HEK293 (cell line): Measurements from ENCODE around the gene FAM200C.
A peak's percentile ranks its signal among the peaks of the same experiment; 100 is the strongest.

Experiments used
- CTCF ChIA-PET: fragments of 350-600 bp; formaldehyde crosslinking; extraction: SDS; loops from one replicate; lab custom pipeline; 2021; ENCODE audit warnings: antibody characterized with exemption; lab: Yijun Ruan, JAX
- POLR2A ChIA-PET: fragments of 300-600 bp; formaldehyde crosslinking; extraction: SDS; loops from one replicate; lab custom pipeline; 2020; ENCODE audit warnings: antibody characterized with exemption, inconsistent platforms; lab: Yijun Ruan, JAX
- H3K27ac ChIP-seq: fragments of 200-500 bp; sonication (Bioruptor generic); 2 replicates; pipeline ENCODE4 v1.5.1; 2014; ENCODE audit warnings: low read depth, low read length, control low read depth, inconsistent platforms; ENCODE audit errors: extremely low read depth
- H3K36me3 ChIP-seq, 2 experiments: fragments of 200-500 bp in 1 of 2; sonication (Bioruptor generic) in 1 of 2; 1 replicate in 1 of 2; 2 replicates in 1 of 2; pipeline ENCODE4 v1.5.1; 2014 to 2017; ENCODE audit warnings: inconsistent platforms in 2 of 2, low read length in 2 of 2; ENCODE audit not compliant: control insufficient read depth in 2 of 2, insufficient read depth in 1 of 2
- H3K4me1 ChIP-seq: fragments of 200-500 bp; sonication (Bioruptor generic); 2 replicates; pipeline ENCODE4 v1.5.1; 2014; ENCODE audit warnings: mild to moderate bottlenecking, low read length, inconsistent platforms; ENCODE audit not compliant: control insufficient read depth, insufficient read depth
- H3K4me3 ChIP-seq: 2 replicates; pipeline ENCODE4 v1.5.1; 2011; ENCODE audit warnings: low read depth, mild to moderate bottlenecking, control low read depth, low read length, moderate library complexity
- H3K9me3 ChIP-seq: fragments of 200-500 bp; sonication (Bioruptor generic); 2 replicates; pipeline ENCODE4 v1.5.1; 2014; ENCODE audit warnings: low read depth, low read length, inconsistent platforms; ENCODE audit not compliant: control insufficient read depth, insufficient read depth
- GFI1B ChIP-seq: fragments of 450-650 bp; formaldehyde crosslinking; IDR thresholded peaks from 2 replicates; pipeline ENCODE4 v1.5.1; 2016; ENCODE audit warnings: missing biosample characterization, missing genetic modification characterization
- HOXA7 ChIP-seq: sonication (generic); formaldehyde crosslinking; IDR thresholded peaks from 2 replicates; pipeline ENCODE4 v1.8.1; 2022; ENCODE audit warnings: missing genetic modification reagents, borderline replicate concordance
- KLF16 ChIP-seq: fragments of 450-650 bp; formaldehyde crosslinking; IDR thresholded peaks from 2 replicates; pipeline ENCODE4 v1.5.1; 2017; ENCODE audit warnings: missing biosample characterization, missing genetic modification characterization
- KLF7 ChIP-seq: fragments of 450-650 bp; formaldehyde crosslinking; IDR thresholded peaks from 2 replicates; pipeline ENCODE4 v1.5.1; 2016; ENCODE audit warnings: missing biosample characterization, missing genetic modification characterization, borderline replicate concordance
- KLF9 ChIP-seq: fragments of 450-650 bp; formaldehyde crosslinking; IDR thresholded peaks from 2 replicates; pipeline ENCODE4 v1.5.1; 2016; ENCODE audit warnings: missing biosample characterization, missing genetic modification characterization, low read depth
- REST ChIP-seq: fragments of 450-650 bp; formaldehyde crosslinking; IDR thresholded peaks from 2 replicates; pipeline ENCODE4 v1.5.1; 2016; ENCODE audit warnings: missing biosample characterization, missing genetic modification characterization
- SCRT1 ChIP-seq: fragments of 450-650 bp; formaldehyde crosslinking; IDR thresholded peaks from 2 replicates; pipeline ENCODE4 v1.5.1; 2016; ENCODE audit warnings: missing biosample characterization, missing genetic modification characterization, borderline replicate concordance
- SCRT2 ChIP-seq: fragments of 450-650 bp; formaldehyde crosslinking; IDR thresholded peaks from 2 replicates; pipeline ENCODE4 v1.5.1; 2016; ENCODE audit warnings: missing biosample characterization, missing genetic modification characterization
- SETDB1 ChIP-seq: IDR thresholded peaks from one replicate; pipeline ENCODE4 v1.6.1; 2017; ENCODE audit warnings: mild to moderate bottlenecking, low read length, moderate library complexity, mixed read lengths; ENCODE audit not compliant: insufficient read length
- ZBTB10 ChIP-seq: fragments of 450-650 bp; formaldehyde crosslinking; IDR thresholded peaks from 2 replicates; pipeline ENCODE4 v1.5.1; 2016; ENCODE audit warnings: missing biosample characterization, missing genetic modification characterization
- ZBTB17 ChIP-seq: fragments of 450-650 bp; formaldehyde crosslinking; IDR thresholded peaks from 2 replicates; pipeline ENCODE4 v1.5.1; 2016; ENCODE audit warnings: missing biosample characterization, missing genetic modification characterization
- ZEB2 ChIP-seq: fragments of 450-650 bp; formaldehyde crosslinking; IDR thresholded peaks from 2 replicates; pipeline ENCODE4 v1.5.1; 2016; ENCODE audit warnings: missing biosample characterization, missing genetic modification characterization
- ZNF133 ChIP-seq: fragments of 450-650 bp; formaldehyde crosslinking; IDR thresholded peaks from 2 replicates; pipeline ENCODE4 v1.5.1; 2016; ENCODE audit warnings: missing biosample characterization, missing genetic modification characterization
- ZNF16 ChIP-seq: fragments of 450-650 bp; formaldehyde crosslinking; IDR thresholded peaks from 2 replicates; pipeline ENCODE4 v1.5.1; 2016; ENCODE audit warnings: low read depth, missing biosample characterization, missing genetic modification characterization
- ZNF19 ChIP-seq: fragments of 450-650 bp; formaldehyde crosslinking; IDR thresholded peaks from 2 replicates; pipeline ENCODE4; 2016; ENCODE audit warnings: missing biosample characterization, missing genetic modification characterization, low read depth
- ZNF239 ChIP-seq: fragments of 450-650 bp; formaldehyde crosslinking; IDR thresholded peaks from 2 replicates; pipeline ENCODE4 v1.5.1; 2016; ENCODE audit warnings: missing biosample characterization, missing genetic modification characterization
- ZNF292 ChIP-seq: fragments of 450-650 bp; formaldehyde crosslinking; IDR thresholded peaks from 2 replicates; pipeline ENCODE4 v1.5.1; 2016; ENCODE audit warnings: low read depth, missing biosample characterization, missing genetic modification characterization, borderline replicate concordance
- ZNF37A ChIP-seq: fragments of 450-650 bp; IDR thresholded peaks from 2 replicates; pipeline ENCODE4 v1.5.1; 2018; ENCODE audit warnings: missing biosample characterization, missing genetic modification characterization
- ZNF391 ChIP-seq: fragments of 450-650 bp; formaldehyde crosslinking; IDR thresholded peaks from 2 replicates; pipeline ENCODE4 v1.5.1; 2016; ENCODE audit warnings: low read depth, missing biosample characterization, missing genetic modification characterization, borderline replicate concordance
- ZNF423 ChIP-seq: fragments of 450-650 bp; formaldehyde crosslinking; IDR thresholded peaks from 2 replicates; pipeline ENCODE4 v1.5.1; 2016; ENCODE audit warnings: missing biosample characterization, missing genetic modification characterization
- ZNF48 ChIP-seq: fragments of 450-650 bp; formaldehyde crosslinking; IDR thresholded peaks from 2 replicates; pipeline ENCODE4 v1.5.1; 2016; ENCODE audit warnings: missing biosample characterization, missing genetic modification characterization
- ZNF510 ChIP-seq: fragments of 450-650 bp; formaldehyde crosslinking; IDR thresholded peaks from 2 replicates; pipeline ENCODE4 v1.5.1; 2018; ENCODE audit warnings: mild to moderate bottlenecking, missing genetic modification characterization, missing biosample characterization; ENCODE audit not compliant: insufficient replicate concordance
- ZNF626 ChIP-seq: fragments of 450-650 bp; sonication (Bioruptor Pico); formaldehyde crosslinking; IDR thresholded peaks from 2 replicates; pipeline ENCODE4 v1.5.1; 2018; ENCODE audit warnings: missing biosample characterization, missing genetic modification characterization, inconsistent platforms
- ZNF658 ChIP-seq: fragments of 450-650 bp; formaldehyde crosslinking; IDR thresholded peaks from 2 replicates; pipeline ENCODE4; 2016; ENCODE audit warnings: missing biosample characterization, missing genetic modification characterization
- ZSCAN23 ChIP-seq: fragments of 450-650 bp; formaldehyde crosslinking; IDR thresholded peaks from 2 replicates; pipeline ENCODE4 v1.5.1; 2016; ENCODE audit warnings: missing biosample characterization, missing genetic modification characterization
- TF ChIP-seq, protein P1 (sequence below): fragments of 450-650 bp; formaldehyde crosslinking; IDR thresholded peaks from 2 replicates; pipeline ENCODE4 v1.5.1; 2016; ENCODE audit warnings: missing biosample characterization, missing genetic modification characterization
- TF ChIP-seq, protein P2 (sequence below): fragments of 450-650 bp; formaldehyde crosslinking; IDR thresholded peaks from 2 replicates; pipeline ENCODE4 v1.5.1; 2017; ENCODE audit warnings: missing biosample characterization, missing genetic modification characterization
- TF ChIP-seq, protein P3 (sequence below): fragments of 450-650 bp; formaldehyde crosslinking; IDR thresholded peaks from 2 replicates; pipeline ENCODE4 v1.5.1; 2016; ENCODE audit warnings: missing biosample characterization, missing genetic modification characterization, borderline replicate concordance

Gene FAM200C

DNA sequence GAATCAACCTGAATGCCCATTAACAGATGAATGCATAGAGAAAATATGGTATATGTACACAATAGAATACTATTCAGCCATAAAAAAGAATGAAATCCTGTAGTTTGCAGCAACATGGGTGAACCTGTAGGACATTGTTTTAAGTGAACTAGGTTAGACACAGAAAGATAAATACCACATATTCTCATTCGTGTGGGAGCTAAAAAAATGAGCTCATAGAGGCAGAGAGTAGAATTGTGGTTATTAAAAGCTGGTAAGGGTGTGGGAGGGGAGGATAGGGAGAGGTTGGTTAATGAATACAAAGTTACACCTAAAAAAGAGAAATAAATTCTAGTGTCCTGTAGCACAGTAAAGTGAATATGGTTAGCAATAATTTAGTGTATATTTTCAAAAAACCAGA lies 45.3 kb upstream of the FAM200C start:
- ChIA-PET POLR2A (no interaction called here), CTCF (no interaction called here)
- no peaks in the 10 kb centered on the region for H3K9me3 ChIP-seq
- no peaks in the 10 kb centered on the region for H3K36me3 ChIP-seq
- H3K4me1 ChIP-seq = no peaks in the 10 kb centered on the region
- H3K27ac ChIP-seq = no peak overlapping the region
- TF ChIP-seq ZBTB10 (tag by site-specific recombination) (no peak), SETDB1 (no peak), ZNF37A (tag by site-specific recombination) (no peak), KLF9 (tag by site-specific recombination) (no peak), ZNF391 (no peak), ZEB2 (no peak), ZNF626 (tag by site-specific recombination) (no peak), KLF16 (tag by site-specific recombination) (no peak), KLF7 (no peak), ZNF292 (tag by site-specific recombination) (no peak), GFI1B (tag by site-specific recombination) (no peak), ZNF239 (tag by site-specific recombination) (no peak), ZNF16 (no peak), ZNF19 (no peak), ZNF48 (no peak), ZBTB17 (tag by site-specific recombination) (no peak), ZNF423 (no peak)
- TF ChIP-seq, protein P1, sequence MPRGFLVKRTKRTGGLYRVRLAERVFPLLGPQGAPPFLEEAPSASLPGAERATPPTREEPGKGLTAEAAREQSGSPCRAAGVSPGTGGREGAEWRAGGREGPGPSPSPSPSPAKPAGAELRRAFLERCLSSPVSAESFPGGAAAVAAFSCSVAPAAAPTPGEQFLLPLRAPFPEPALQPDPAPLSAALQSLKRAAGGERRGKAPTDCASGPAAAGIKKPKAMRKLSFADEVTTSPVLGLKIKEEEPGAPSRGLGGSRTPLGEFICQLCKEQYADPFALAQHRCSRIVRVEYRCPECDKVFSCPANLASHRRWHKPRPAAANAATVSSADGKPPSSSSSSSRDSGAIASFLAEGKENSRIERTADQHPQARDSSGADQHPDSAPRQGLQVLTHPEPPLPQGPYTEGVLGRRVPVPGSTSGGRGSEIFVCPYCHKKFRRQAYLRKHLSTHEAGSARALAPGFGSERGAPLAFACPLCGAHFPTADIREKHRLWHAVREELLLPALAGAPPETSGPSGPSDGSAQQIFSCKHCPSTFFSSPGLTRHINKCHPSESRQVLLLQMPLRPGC (tag by site-specific recombination) = no peak
- TF ChIP-seq, protein P2, sequence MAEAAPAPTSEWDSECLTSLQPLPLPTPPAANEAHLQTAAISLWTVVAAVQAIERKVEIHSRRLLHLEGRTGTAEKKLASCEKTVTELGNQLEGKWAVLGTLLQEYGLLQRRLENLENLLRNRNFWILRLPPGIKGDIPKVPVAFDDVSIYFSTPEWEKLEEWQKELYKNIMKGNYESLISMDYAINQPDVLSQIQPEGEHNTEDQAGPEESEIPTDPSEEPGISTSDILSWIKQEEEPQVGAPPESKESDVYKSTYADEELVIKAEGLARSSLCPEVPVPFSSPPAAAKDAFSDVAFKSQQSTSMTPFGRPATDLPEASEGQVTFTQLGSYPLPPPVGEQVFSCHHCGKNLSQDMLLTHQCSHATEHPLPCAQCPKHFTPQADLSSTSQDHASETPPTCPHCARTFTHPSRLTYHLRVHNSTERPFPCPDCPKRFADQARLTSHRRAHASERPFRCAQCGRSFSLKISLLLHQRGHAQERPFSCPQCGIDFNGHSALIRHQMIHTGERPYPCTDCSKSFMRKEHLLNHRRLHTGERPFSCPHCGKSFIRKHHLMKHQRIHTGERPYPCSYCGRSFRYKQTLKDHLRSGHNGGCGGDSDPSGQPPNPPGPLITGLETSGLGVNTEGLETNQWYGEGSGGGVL (tag by site-specific recombination) = no peak
- H3K4me3 ChIP-seq = no peak overlapping the region

DNA sequence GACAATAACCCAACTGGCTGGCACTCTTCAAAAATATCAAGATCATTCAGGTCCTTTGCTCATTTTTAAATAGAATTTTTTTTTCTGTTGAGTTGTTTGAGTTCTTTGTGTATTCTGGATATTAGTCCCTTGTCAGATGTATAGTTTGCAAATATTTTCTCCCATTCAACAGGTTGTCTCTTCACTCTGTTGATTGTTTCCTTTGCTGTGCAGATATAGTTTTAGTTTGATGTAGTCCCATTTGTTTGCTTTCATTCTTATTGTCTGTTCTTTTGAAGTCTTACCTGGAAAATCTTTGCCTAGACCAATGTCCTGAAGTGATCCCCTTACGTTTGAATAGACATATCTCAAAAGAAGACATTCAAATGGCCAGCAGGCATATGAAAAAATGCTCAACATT lies 44.6 kb upstream of the FAM200C start:
- CTCF ChIA-PET = interaction anchor here (0.9 kb wide), 1 partner anchor 38 kb away, joined by 3 read pairs; no protein-coding TSS in a partner anchor
- Histone ChIP-seq H3K27ac (no peak overlapping the region), H3K4me3 (no peak overlapping the region), H3K4me1 (no peaks in the 10 kb centered on the region), H3K9me3 (no peaks in the 10 kb centered on the region), H3K36me3 (no peaks in the 10 kb centered on the region)
- POLR2A ChIA-PET = no interaction called here
- peak; percentile 70; the same call in 1 of the 2 replicates for TF ChIP-seq SCRT1 (tag by site-specific recombination)
- TF ChIP-seq ZNF658 (tag by site-specific recombination) = no peak
- no peak for TF ChIP-seq HOXA7 (CRISPR knock-in tag)
- peak; percentile 83 for TF ChIP-seq SCRT2
- no peak for TF ChIP-seq ZSCAN23 (tag by site-specific recombination)
- no peak for TF ChIP-seq REST
- TF ChIP-seq, protein P3, sequence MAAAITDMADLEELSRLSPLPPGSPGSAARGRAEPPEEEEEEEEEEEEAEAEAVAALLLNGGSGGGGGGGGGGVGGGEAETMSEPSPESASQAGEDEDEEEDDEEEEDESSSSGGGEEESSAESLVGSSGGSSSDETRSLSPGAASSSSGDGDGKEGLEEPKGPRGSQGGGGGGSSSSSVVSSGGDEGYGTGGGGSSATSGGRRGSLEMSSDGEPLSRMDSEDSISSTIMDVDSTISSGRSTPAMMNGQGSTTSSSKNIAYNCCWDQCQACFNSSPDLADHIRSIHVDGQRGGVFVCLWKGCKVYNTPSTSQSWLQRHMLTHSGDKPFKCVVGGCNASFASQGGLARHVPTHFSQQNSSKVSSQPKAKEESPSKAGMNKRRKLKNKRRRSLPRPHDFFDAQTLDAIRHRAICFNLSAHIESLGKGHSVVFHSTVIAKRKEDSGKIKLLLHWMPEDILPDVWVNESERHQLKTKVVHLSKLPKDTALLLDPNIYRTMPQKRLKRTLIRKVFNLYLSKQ = no peak
- no peak for TF ChIP-seq ZNF133 (tag by site-specific recombination)
- TF ChIP-seq ZNF510 (tag by site-specific recombination) = no peak
